NCI-H345 treated with DMSO at 0.1 percent for 48 hours (cell line): Measurements from ENCODE around the gene USP17L25.
"Not testable (repeated sequence)": the region's sequence is repeated elsewhere in the genome, so short reads cannot be mapped to it uniquely, and the experiment has no call there.

Experiments
- DNase-seq: peaks from one replicate; lab custom pipeline; 2025; ENCODE audit not compliant: unreplicated experiment; lab: John Stamatoyannopoulos, UW

USP17L25 gene

GRCh38 chr4:9329611-9330010 is at the start of gene USP17L25:
USP17L25 (plus strand) TSS chr4:9329911; CDS start chr4:9329911, 0 bp downstream.
- not testable (repeated sequence) for DNase-seq

DNA sequence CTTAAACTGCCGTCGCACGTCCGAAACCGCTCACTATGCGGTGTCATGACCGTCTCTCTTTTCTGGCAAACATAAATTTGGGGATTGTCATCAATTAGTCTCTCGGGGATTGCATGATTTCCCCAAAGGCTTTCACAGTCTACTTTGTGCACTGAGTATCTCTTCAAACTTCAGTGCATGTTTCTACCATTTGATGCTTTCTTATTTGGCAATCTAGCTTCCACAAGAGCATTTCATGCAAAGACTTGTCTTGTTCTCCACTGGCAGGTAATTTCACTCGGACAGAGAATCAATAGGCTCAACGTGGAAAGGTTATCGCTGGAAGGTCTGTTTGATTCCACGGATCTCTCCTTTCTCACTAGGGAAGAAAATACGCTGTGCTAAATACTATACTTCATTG is 5.5 kb upstream of the USP17L25 start:
- DNase-seq, result not testable (repeated sequence)

- not testable (repeated sequence) for DNase-seq
Observed at GRCh38 chr4:9324865-9325264, 4.8 kb upstream of the USP17L25 start, which contains the start of gene USP17L24. USP17L24 (plus strand) TSS chr4:9325165; CDS start chr4:9325165, 0 bp downstream.

GRCh38 chr4:9334358-9334757 is 4.6 kb downstream of the USP17L25 start, which contains the start of gene USP17L26:
USP17L26 (plus strand) TSS chr4:9334658; CDS start chr4:9334658, 0 bp downstream.
- not testable (repeated sequence) for DNase-seq

GRCh38 chr4:9339103-9339502 is 9.4 kb downstream of the USP17L25 start, which contains the start of gene USP17L5:
USP17L5 (plus strand) TSS chr4:9339403; CDS start chr4:9339403, 0 bp downstream.
- not testable (repeated sequence) for DNase-seq

DNA sequence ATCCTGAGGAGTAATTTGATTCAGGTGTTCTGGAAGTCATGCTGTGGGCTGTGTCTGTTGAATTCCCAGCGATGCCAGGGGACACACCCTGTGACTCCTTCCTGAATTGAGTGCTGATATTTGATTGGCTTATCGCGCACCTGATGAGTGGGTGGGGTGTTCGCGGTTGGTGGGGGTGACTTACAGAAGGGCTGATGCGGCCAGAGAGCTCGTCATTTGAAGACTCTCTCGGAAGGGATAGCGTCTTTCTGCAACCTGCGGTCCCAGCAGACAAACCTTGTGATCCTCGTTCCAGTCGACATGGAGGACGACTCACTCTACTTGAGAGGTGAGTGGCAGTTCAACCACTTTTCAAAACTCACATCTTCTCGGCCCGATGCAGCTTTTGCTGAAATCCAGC is 14.1 kb downstream of the USP17L25 start, which contains the start of gene USP17L27:
TSS of gene USP17L27 (plus strand) at position 301 of the 400 bp plus-strand sequence. CDS start at position 301, 0 bp downstream.
- DNase-seq, result not testable (repeated sequence)

GRCh38 chr4:9348593-9348992 is 18.9 kb downstream of the USP17L25 start, which contains the start of gene USP17L28:
USP17L28 (plus strand) TSS chr4:9348893; CDS start chr4:9348893, 0 bp downstream.
- not testable (repeated sequence) for DNase-seq

- not testable (repeated sequence) for DNase-seq
Observed at GRCh38 chr4:9350866-9351265, 21.2 kb downstream of the USP17L25 start.

DNA sequence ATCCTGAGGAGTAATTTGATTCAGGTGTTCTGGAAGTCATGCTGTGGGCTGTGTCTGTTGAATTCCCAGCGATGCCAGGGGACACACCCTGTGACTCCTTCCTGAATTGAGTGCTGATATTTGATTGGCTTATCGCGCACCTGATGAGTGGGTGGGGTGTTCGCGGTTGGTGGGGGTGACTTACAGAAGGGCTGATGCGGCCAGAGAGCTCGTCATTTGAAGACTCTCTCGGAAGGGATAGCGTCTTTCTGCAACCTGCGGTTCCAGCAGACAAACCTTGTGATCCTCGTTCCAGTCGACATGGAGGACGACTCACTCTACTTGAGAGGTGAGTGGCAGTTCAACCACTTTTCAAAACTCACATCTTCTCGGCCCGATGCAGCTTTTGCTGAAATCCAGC is 23.6 kb downstream of the USP17L25 start, which contains the start of gene USP17L29:
TSS of gene USP17L29 (plus strand) at position 301 of the 400 bp plus-strand sequence. CDS start at position 301, 0 bp downstream.
- DNase-seq, result not testable (repeated sequence)

- DNase-seq, result not testable (repeated sequence)
Observed at GRCh38 chr4:9362829-9363228, 33.1 kb downstream of the USP17L25 start, which contains the start of gene USP17L30. USP17L30 (plus strand) TSS chr4:9363129; CDS start chr4:9363129, 0 bp downstream.

DNA sequence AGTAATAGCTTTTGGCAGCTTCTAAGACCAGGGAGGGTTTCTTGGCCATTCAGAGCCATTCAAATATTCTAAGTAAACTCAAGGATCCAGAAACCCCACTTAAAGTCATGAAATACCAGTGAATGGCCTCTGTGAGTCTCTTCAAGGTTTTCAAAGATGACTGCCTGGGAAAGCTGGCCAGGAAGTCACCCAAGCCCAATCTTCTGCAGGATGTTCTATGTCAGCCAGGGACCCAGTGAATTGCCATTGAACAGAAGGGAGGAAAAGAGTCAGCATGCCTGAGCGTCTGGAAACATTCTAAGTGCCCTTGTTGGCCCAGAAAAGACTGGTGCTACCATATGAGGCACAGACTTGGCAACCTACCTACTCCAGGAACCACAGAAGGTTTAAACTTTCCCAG is 50.2 kb downstream of the USP17L25 start:
- DNase-seq, result not testable (repeated sequence)
